DMS53 treated with DMSO at 0.1 percent for 48 hours (cell line): ENCODE data around the gene TPH1.
"Not testable (repeated sequence)": the region's sequence is repeated elsewhere in the genome, so short reads cannot be mapped to it uniquely, and the experiment has no call there.

ENCODE experiments used
- DNase-seq: peaks from one replicate; lab custom pipeline; 2025; ENCODE audit not compliant: unreplicated experiment; lab: John Stamatoyannopoulos, UW

The TPH1 gene

GRCh38 chr11:18027475-18027874 lies 18.6 kb downstream of the TPH1 start:
- DNase-seq: no peak

DNA sequence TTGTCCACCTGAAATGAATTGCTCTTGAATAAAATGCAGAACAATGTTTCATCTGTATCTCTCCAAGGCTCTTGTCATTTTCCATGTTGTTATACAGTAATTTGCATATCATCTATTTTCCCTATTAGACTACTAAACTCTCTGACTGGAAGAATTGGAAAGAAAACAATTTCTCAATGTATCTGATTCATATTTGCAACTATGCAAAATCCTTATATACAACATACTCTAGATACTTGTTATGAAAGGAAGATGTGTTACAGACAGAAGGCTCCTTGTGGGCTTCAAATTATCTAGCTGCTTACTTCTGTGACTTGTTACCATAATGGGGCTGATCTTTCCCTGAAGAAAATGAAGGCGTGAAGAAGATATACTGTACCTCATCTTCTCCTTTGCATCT lies 23.6 kb downstream of the TPH1 start:
- DNase-seq: no peak

DNA sequence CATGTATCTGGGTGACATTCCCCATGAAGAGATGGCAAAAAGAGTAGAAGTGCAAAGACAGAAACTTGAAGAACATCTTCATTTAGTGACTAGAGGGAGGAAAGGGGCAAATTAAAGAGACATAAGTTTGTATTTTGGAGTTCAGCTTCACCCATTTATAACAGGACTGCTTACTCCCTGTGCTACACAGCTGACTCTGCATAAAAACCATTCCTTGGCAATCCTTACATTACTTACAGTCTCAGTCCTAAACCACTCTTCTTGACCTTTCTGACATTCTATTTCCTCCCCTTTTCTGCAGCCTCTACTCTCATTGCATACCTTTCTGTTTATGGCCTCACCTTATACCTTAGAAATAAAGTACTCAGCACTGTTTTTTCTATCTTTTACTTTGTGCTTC lies 26.4 kb downstream of the TPH1 start:
- DNase-seq: no peak

DNA sequence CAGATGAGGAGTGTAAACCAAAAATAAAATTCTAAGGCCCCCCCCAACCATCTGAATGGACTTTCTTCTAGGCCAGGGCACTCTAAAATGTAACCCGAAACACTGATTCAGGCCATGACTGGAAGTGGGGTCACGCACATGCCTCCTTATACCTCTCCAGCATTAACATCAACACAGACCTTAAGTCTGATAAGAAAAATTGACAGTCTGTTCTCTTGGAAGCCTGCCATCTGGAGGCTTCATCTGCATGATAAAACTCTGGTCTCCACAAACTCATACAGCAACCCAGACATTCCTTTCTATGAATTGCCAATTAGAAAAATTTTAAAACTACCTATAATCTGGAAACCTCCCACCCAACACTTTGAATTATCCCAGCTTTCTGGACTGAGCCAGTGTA lies 29.3 kb downstream of the TPH1 start:
- no peak for DNase-seq

DNA sequence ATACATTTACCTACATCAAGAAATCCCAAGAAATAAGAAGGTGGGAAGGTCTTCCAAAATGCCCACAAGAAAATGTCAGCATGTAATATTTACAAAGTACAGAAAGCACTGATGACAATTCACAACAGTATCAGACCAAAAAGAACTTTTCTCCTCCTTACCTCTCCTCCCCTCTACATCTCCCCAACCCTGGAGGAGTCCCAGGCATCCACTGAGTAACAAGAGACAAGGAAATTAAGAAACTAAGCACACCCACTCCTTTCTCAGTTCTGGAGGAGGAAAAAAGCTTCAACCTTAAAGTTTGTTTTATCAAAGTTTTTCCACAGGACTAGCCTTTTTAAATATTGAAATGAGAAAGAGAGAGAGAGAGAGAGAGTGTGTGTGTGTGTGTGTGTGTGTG lies 31.2 kb downstream of the TPH1 start:
- DNase-seq: no peak

GRCh38 chr11:18013790-18014507 lies 32.1 kb downstream of the TPH1 start:
- DNase-seq: no peak

GRCh38 chr11:18012906-18013781 lies 32.9 kb downstream of the TPH1 start, which contains the start of gene SERGEF:
Gene SERGEF, minus strand, starts transcription at chr11:18013047. Its CDS starts 37 bp downstream, at chr11:18013010.
- DNase-seq: peak; percentile 91

GRCh38 chr11:18012122-18012905 lies 33.8 kb downstream of the TPH1 start:
- DNase-seq: peak; percentile 29

DNA sequence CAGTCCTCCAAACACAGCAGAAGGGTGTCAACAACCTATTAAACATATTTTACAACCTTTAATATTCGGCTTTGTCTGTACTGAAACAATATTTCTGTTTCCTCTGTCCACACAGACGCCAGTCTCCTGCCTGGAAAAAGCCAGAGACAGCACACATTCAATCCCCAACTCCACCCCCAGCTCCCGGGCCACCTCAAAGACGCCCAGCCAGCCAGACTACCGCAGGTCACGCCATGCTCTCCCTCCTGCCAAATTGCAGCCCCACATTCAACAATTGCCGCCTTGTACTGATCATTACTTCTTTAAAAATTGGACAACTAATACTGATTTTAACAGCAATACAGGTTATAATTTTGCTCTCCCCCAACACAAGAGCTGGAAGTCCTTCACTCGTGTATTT lies 34.4 kb downstream of the TPH1 start:
- no peak for DNase-seq

DNA sequence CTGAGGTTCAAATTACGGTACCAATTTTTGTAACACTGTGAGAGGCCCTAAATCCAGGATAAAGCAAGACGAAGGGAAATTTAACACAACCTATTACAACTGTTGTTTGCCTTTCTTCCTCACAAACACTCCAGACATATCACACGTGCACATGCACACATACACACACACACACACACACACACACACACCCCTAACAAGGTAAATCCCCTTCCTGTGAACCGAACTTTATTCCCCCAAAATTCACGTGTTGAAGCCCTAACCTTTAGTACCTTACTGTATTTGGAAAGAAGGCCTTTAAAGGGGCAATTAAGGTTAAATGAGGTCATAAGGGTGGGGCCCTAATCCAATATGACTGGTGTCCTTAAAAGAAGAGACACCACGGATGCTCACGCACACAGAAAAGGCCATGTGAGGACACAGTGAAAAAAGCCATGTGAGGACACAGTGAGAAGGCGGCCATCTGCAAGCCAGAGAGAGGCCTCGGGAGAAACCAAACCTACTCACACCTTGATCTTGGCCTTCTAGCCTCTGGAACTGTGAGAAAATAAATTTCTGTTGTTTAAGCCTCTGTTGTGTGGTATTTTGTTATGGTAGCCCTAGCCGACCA lies 35.0 kb downstream of the TPH1 start:
- DNase-seq: no peak

- DNase-seq: no peak
Measured at GRCh38 chr11:18010121-18010670, 35.9 kb downstream of the TPH1 start.

GRCh38 chr11:18005376-18006129 lies 40.5 kb downstream of the TPH1 start:
- DNase-seq: no peak

DNA sequence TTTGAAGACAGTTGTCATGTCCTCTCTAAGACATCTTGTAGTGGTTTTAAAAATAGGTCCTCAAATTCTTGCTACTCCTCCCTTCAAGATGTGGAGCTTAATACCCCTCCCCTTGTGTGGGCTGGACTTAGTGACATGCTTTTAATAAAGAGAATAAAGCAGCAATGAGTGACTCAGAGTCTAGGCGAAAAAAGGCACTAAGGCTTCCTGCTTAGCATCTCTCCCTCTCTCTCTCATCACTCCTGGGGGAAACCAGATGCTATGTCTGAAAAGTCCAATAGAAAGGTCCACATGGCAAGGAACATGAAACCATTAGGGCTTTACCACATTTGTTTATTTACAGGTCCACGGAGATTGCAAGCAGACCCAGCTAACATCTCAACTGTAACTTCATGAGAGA lies 44.9 kb downstream of the TPH1 start:
- DNase-seq: no peak

DNA sequence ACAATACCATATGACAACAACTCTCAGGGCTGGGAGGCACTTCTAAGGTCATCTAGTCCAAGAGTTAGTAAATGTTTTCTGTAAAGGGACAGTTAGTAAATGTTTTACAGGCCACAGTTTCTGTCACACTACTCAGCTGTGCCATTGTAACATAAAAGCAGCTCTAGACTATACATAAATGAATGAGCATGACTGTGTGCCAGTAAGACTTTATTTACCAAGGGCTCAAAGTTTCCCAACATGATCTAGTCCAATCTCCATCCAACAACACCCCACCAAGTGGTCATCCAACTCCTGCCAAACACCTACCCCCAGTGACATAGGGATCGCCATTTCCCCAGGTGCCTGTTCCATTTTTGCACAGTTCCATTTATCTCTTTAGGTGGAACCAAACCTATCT lies 45.3 kb downstream of the TPH1 start:
- DNase-seq: no peak

DNA sequence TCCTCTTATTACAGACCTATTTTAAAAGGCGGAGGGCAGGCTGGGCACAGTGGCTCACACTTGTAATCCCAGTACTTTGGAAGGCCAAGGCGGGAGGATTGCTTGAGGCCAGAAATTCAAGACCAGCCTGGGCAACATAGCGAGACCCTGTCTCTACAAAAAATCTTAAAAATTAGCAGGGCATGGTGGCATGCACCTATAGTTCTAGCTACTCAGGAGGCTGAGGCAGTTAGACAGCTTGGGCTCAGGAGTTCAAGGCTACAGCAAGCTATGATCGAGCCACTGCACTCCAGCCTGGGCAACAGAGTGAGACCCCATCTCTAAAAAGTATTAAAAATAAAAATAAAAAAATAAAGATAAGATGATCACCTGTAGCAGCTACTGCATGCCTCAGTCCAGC lies 45.9 kb downstream of the TPH1 start:
- not testable (repeated sequence) for DNase-seq
